ENCODE data around the gene C1orf74.

C1orf74 gene

GRCh38 chr1:209784265-209785169 is at the start of gene C1orf74:
Gene C1orf74 (minus strand): TSS chr1:209784559. CDS start chr1:209783634, 925 bp downstream.
- DNase-seq: peak; percentile 94

GRCh38 chr1:209831615-209832014 is 47.3 kb upstream of the C1orf74 start:
- no peak for DNase-seq

GRCh38 chr1:209830722-209831121 is 46.4 kb upstream of the C1orf74 start:
- DNase-seq: no peak

- no peak for DNase-seq
Observed at GRCh38 chr1:209829716-209830115, 45.4 kb upstream of the C1orf74 start.

GRCh38 chr1:209827384-209828262 is 43.3 kb upstream of the C1orf74 start, which contains the start of gene UTP25:
Gene UTP25 (plus strand): TSS chr1:209827972. CDS start chr1:209828064, 92 bp downstream.
- peak; percentile 95 for DNase-seq

GRCh38 chr1:209825591-209826434 is 41.5 kb upstream of the C1orf74 start:
- no peak for DNase-seq

- DNase-seq: no peak
Observed at GRCh38 chr1:209823143-209824041, 39.0 kb upstream of the C1orf74 start.

GRCh38 chr1:209822706-209823105 is 38.3 kb upstream of the C1orf74 start:
- no peak for DNase-seq

GRCh38 chr1:209820986-209821385 is 36.6 kb upstream of the C1orf74 start:
- no peak for DNase-seq

GRCh38 chr1:209819058-209819457 is 34.7 kb upstream of the C1orf74 start:
- DNase-seq: no peak

GRCh38 chr1:209817691-209818090 is 33.3 kb upstream of the C1orf74 start:
- DNase-seq: no peak

- DNase-seq: no peak
Observed at GRCh38 chr1:209816923-209817322, 32.6 kb upstream of the C1orf74 start.

- peak; percentile 9 for DNase-seq
Observed at GRCh38 chr1:209815931-209816341, 31.6 kb upstream of the C1orf74 start.

- no peak for DNase-seq
Observed at GRCh38 chr1:209815490-209815889, 31.1 kb upstream of the C1orf74 start.

GRCh38 chr1:209813902-209814301 is 29.5 kb upstream of the C1orf74 start:
- no peak for DNase-seq

- DNase-seq: no peak
Observed at GRCh38 chr1:209810783-209811182, 26.4 kb upstream of the C1orf74 start.

GRCh38 chr1:209809611-209810010 is 25.3 kb upstream of the C1orf74 start:
- DNase-seq: no peak

GRCh38 chr1:209808059-209808581 is 23.8 kb upstream of the C1orf74 start:
- peak; percentile 30 for DNase-seq

GRCh38 chr1:209807509-209807908 is 23.1 kb upstream of the C1orf74 start:
- no peak for DNase-seq

- DNase-seq: peak; percentile 89
Observed at GRCh38 chr1:209805875-209806760, 21.8 kb upstream of the C1orf74 start, which contains the start of gene IRF6. Gene IRF6 (minus strand): TSS chr1:209806142. CDS start chr1:209801413, 4,729 bp downstream.
